Thyroid gland (tissue), 4 donors: ENCODE results near the gene NR3C2.
"Not testable (repeated sequence)": the region's sequence is repeated elsewhere in the genome, so short reads cannot be mapped to it uniquely, and the experiment has no call there.

Experiments used
- CTCF ChIP-seq, 6 experiments: fragments of 200-600 bp in 3 of 6; fragments of 450-650 bp in 3 of 6; sonication (generic) in 3 of 6; IDR thresholded peaks; one replicate each; pipeline ENCODE4 v1.5.1; 2016 to 2019; ENCODE audit warnings: antibody characterized with exemption in 6 of 6, mild to moderate bottlenecking in 2 of 6, inconsistent platforms in 1 of 6, moderate library complexity in 1 of 6
- POLR2A ChIP-seq, 2 donors: fragments of 450-650 bp; IDR thresholded peaks; one replicate each; pipeline ENCODE4 v1.6.1; 2017; ENCODE audit warnings: antibody characterized with exemption in 2 of 2, mild to moderate bottlenecking in 2 of 2, moderate library complexity in 1 of 2

- not testable (repeated sequence) for TF ChIP-seq CTCF, POLR2A (IDR thresholded peaks at IDR 0.05)
Observed at GRCh38 chr4:148187454-148188222, 254.6 kb downstream of the NR3C2 start.
